ENCODE data around the gene HRAS. TPM values are rescaled to one million over a fixed set of nuclear protein-coding genes. Genes with fewer than 3 reads are reported as not detected.
"Not testable (repeated sequence)": the region's sequence is repeated elsewhere in the genome, so short reads cannot be mapped to it uniquely, and the experiment has no call there.

Gene HRAS
- total RNA-seq, 3 donors from 2014 or later (not counting 1 experiment from before 2014, with no cell fraction given), result 27.6 to 35.0 (median 30.6) TPM

DNA sequence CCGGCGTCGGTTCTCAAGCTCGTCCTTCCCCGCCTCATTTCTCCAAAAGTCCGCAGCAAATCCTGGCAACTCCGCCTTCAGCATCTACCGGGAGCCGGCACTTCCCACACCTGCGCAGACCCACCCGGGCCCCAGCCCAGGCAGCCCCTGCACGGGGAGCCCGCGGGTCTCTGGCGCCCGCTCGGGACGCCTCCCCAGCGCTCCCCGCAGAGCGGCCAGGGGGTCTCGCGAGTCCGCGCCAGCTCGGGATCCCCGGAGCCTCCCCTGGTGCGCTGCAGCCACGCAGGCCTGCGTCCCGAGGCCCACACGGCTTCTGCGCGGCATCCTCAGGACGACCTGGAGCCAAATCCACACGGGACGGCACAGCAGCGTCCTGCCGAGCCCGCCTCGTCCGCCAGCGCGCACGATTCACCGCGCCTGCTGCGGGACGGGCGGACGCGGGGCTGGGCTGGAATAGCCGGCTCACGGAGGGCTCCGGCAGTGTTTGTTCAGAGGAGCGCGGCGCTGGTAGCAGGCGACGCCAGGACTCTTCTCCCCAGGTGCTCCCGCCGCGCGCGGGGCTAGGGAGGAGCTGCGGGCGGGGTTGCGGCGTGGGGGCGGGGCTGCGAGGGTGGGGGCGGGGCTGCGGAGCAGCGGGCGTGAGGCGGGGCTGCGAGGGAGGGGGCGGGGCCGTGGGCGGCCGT lies 40.1 kb upstream of the HRAS start:
- Mint-ChIP-seq H3K9me3 (no peaks in the 10 kb centered on the region), H3K36me3 (no peaks in the 10 kb centered on the region), H3K4me3 (peak overlapping the region; percentile 86), H3K4me1 (peaks cover 34 to 47% of the 10 kb centered on the region in 2 donors), H3K27ac (peak overlapping the region in 1 of 2 donors; percentile 93), H3K27me3 (ENCODE audit: low read depth in 2 of 2) (peaks cover 0 to 10% of the 10 kb centered on the region in 2 donors)
- ATAC-seq (no peak), DNase-seq (no peak)
- TF ChIP-seq, protein P1, sequence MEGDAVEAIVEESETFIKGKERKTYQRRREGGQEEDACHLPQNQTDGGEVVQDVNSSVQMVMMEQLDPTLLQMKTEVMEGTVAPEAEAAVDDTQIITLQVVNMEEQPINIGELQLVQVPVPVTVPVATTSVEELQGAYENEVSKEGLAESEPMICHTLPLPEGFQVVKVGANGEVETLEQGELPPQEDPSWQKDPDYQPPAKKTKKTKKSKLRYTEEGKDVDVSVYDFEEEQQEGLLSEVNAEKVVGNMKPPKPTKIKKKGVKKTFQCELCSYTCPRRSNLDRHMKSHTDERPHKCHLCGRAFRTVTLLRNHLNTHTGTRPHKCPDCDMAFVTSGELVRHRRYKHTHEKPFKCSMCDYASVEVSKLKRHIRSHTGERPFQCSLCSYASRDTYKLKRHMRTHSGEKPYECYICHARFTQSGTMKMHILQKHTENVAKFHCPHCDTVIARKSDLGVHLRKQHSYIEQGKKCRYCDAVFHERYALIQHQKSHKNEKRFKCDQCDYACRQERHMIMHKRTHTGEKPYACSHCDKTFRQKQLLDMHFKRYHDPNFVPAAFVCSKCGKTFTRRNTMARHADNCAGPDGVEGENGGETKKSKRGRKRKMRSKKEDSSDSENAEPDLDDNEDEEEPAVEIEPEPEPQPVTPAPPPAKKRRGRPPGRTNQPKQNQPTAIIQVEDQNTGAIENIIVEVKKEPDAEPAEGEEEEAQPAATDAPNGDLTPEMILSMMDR (IDR thresholded peaks at IDR 0.05), result no peak
- no peak overlapping the region for H3K27ac ChIP-seq (ENCODE audit: low read length)
- peak overlapping the region; percentile 30 for H3K4me3 ChIP-seq (ENCODE audit: low read length)
- no peaks in the 10 kb centered on the region for H3K36me3 ChIP-seq (ENCODE audit: control insufficient read depth, insufficient read depth, low read length)
- intact Hi-C loops (cut with micrococcal nuclease), result loop anchor here (5.0 kb wide), 1 partner anchor 42 kb away; the partner anchor contains the start of gene IRF7
- H3K4me1 ChIP-seq (ENCODE audit: control insufficient read depth, insufficient read depth, low read length), result peaks cover 44% of the 10 kb centered on the region
- whole genome bisulfite sequencing (ENCODE audit: insufficient coverage), result 1% methylated on average over 63 of the region's 81 CpGs
- H3K27me3 ChIP-seq (ENCODE audit: control insufficient read depth, insufficient read depth, low read length), result peaks cover 3% of the 10 kb centered on the region
- no peaks in the 10 kb centered on the region for H3K9me3 ChIP-seq (ENCODE audit: control insufficient read depth, insufficient read depth, low read length)

GRCh38 chr11:574632-575312 lies 39.4 kb upstream of the HRAS start:
- H3K9me3 Mint-ChIP-seq, result no peaks in the 10 kb centered on the region
- peaks cover 0 to 10% of the 10 kb centered on the region in 2 donors for H3K27me3 Mint-ChIP-seq (ENCODE audit: low read depth in 2 of 2)

GRCh38 chr11:574031-574570 lies 38.7 kb upstream of the HRAS start:
- not testable (repeated sequence) for H3K9me3 Mint-ChIP-seq
- peaks cover 0 to 10% of the 10 kb centered on the region in 2 donors for H3K27me3 Mint-ChIP-seq (ENCODE audit: low read depth in 2 of 2)
- intact Hi-C loops (cut with micrococcal nuclease), result loop anchor here (5.0 kb wide), 1 partner anchor 187 kb away; no protein-coding TSS in a partner anchor

More at GRCh38 chr11:574632-575312, 39.4 kb upstream of the HRAS start:
- ATAC-seq (no peak), DNase-seq (peak in 1 of 2 donors; percentile 53)
- H3K27me3 ChIP-seq (ENCODE audit: control insufficient read depth, insufficient read depth, low read length), result peaks cover 3% of the 10 kb centered on the region
- TF ChIP-seq, protein P1 (IDR thresholded peaks at IDR 0.05), result no peak
- H3K36me3 Mint-ChIP-seq, result no peaks in the 10 kb centered on the region
- no peak overlapping the region for H3K4me3 ChIP-seq (ENCODE audit: low read length)
- no peaks in the 10 kb centered on the region for H3K36me3 ChIP-seq (ENCODE audit: control insufficient read depth, insufficient read depth, low read length)
- peak overlapping the region; percentile 86 for H3K4me3 Mint-ChIP-seq
- no peak overlapping the region for H3K27ac ChIP-seq (ENCODE audit: low read length)
- H3K4me1 ChIP-seq (ENCODE audit: control insufficient read depth, insufficient read depth, low read length), result peaks cover 40% of the 10 kb centered on the region
- H3K4me1 Mint-ChIP-seq, result peaks cover 28 to 40% of the 10 kb centered on the region in 2 donors
- H3K9me3 ChIP-seq (ENCODE audit: control insufficient read depth, insufficient read depth, low read length), result no peaks in the 10 kb centered on the region
- intact Hi-C loops (cut with micrococcal nuclease), result loop anchor here (5.0 kb wide), 2 partner anchors 43 to 187 kb away; partner anchors contain the start of gene IRF7
- peak overlapping the region in 1 of 2 donors; percentile 93 for H3K27ac Mint-ChIP-seq
- WGBS (ENCODE audit: insufficient coverage), result 33% methylated on average over 25 of the region's 25 CpGs

More at GRCh38 chr11:574031-574570, 38.7 kb upstream of the HRAS start:
- not testable (repeated sequence) for ATAC-seq; H3K27me3 ChIP-seq (ENCODE audit: control insufficient read depth, insufficient read depth, low read length); H3K36me3 Mint-ChIP-seq; H3K4me3 ChIP-seq (ENCODE audit: low read length); H3K27ac Mint-ChIP-seq; H3K9me3 ChIP-seq (ENCODE audit: control insufficient read depth, insufficient read depth, low read length); H3K36me3 ChIP-seq (ENCODE audit: control insufficient read depth, insufficient read depth, low read length); H3K27ac ChIP-seq (ENCODE audit: low read length)
- WGBS (ENCODE audit: insufficient coverage), result 52% methylated on average over 12 of the region's 14 CpGs
- H3K4me1 Mint-ChIP-seq, result peaks cover 21 to 36% of the 10 kb centered on the region in 2 donors
- H3K4me1 ChIP-seq (ENCODE audit: control insufficient read depth, insufficient read depth, low read length), result peaks cover 40% of the 10 kb centered on the region
- peak in 1 of 2 donors; percentile 57 for DNase-seq
- peak overlapping the region; percentile 86 for H3K4me3 Mint-ChIP-seq

All from natural killer cell (primary cell).